HFFc6 (cell line): ENCODE data around the gene CCDC197. TPM values are rescaled to one million over a fixed set of nuclear protein-coding genes. Genes with fewer than 3 reads are reported as not detected.
A peak's percentile ranks its signal among the peaks of the same experiment; 100 is the strongest.

Source experiments
- DNase-seq: peaks from one replicate; pipeline ENCODE4 v3.0.0-alpha.2; 2018
- H3K27ac Mint-ChIP-seq: 2 replicates; pipeline ENCODE4 v1.8.0; 2020; ENCODE audit warnings: mild to moderate bottlenecking, mixed read lengths
- H3K27me3 Mint-ChIP-seq: 2 replicates; pipeline ENCODE4 v1.8.0; 2021; ENCODE audit warnings: mild to moderate bottlenecking, moderate library complexity, mixed read lengths; ENCODE audit not compliant: insufficient read depth
- H3K36me3 Mint-ChIP-seq: 2 replicates; pipeline ENCODE4 v1.8.0; 2021; ENCODE audit warnings: low read depth, mixed read lengths
- H3K4me1 Mint-ChIP-seq: 2 replicates; pipeline ENCODE4 v1.8.0; 2020; ENCODE audit warnings: low read depth, mixed read lengths
- H3K4me3 Mint-ChIP-seq: 2 replicates; pipeline ENCODE4 v1.8.0; 2020; ENCODE audit warnings: mild to moderate bottlenecking, moderate library complexity, mixed read lengths
- H3K9me3 Mint-ChIP-seq: 2 replicates; pipeline ENCODE4 v1.8.0; 2020; ENCODE audit warnings: mild to moderate bottlenecking, mixed read lengths
- CTCF ChIP-seq: fragments of 200-600 bp; sonication (generic); IDR thresholded peaks from 2 replicates; pipeline ENCODE4 v1.5.0; 2021; ENCODE audit warnings: antibody characterized with exemption, mild to moderate bottlenecking
- total RNA-seq, 6 experiments: library from RNA; stranded (reverse); fragmentation: NEBNext Ultra II Directional; extraction: Animal tissue kit (Norgen Biotek cat#: 25700); gene quantifications; 2 replicates in 1 of 6; 3 replicates in 5 of 6; pipeline ENCODE4 v1.2.3, GENCODE V29; 2021

Gene CCDC197
- total RNA-seq, 6 experiments from 2014 or later: not detected

- Mint-ChIP-seq H3K27ac (no peak within 1 kb of the TSS), H3K4me1 (peaks cover 21% of the 10 kb centered on the region), H3K27me3 (peaks cover 12% of the 10 kb centered on the region), H3K9me3 (no peaks in the 10 kb centered on the region), H3K36me3 (no peaks in the 10 kb centered on the region), H3K4me3 (peak within 1 kb of the TSS; percentile 1; the same call in 1 of the 2 replicates)
- no peak for TF ChIP-seq CTCF
- DNase-seq: no peak
Observed at GRCh38 chr14:93976477-93977057, 20.5 kb upstream of the CCDC197 start, which contains the start of gene ASB2. Gene ASB2, minus strand, starts transcription at chr14:93976570. Its CDS starts 12,031 bp downstream, at chr14:93964539.

GRCh38 chr14:93977171-93977570 is 19.9 kb upstream of the CCDC197 start:
- DNase-seq: no peak
- peaks cover 12% of the 10 kb centered on the region for H3K27me3 Mint-ChIP-seq
- peaks cover 21% of the 10 kb centered on the region for H3K4me1 Mint-ChIP-seq
- H3K27ac Mint-ChIP-seq: no peak overlapping the region
- no peak for TF ChIP-seq CTCF
- H3K9me3 Mint-ChIP-seq: no peaks in the 10 kb centered on the region
- H3K36me3 Mint-ChIP-seq: no peaks in the 10 kb centered on the region
- H3K4me3 Mint-ChIP-seq: no peak overlapping the region

- Mint-ChIP-seq H3K36me3 (no peaks in the 10 kb centered on the region), H3K27me3 (peaks cover 10% of the 10 kb centered on the region), H3K9me3 (no peaks in the 10 kb centered on the region), H3K4me3 (no peak overlapping the region), H3K27ac (no peak overlapping the region), H3K4me1 (peaks cover 21% of the 10 kb centered on the region)
- TF ChIP-seq CTCF: no peak
- DNase-seq: no peak
Observed at GRCh38 chr14:93977790-93978581, 19.1 kb upstream of the CCDC197 start.

GRCh38 chr14:93978735-93979134 is 18.4 kb upstream of the CCDC197 start:
- Mint-ChIP-seq H3K27me3 (peaks cover 10% of the 10 kb centered on the region), H3K9me3 (no peaks in the 10 kb centered on the region), H3K36me3 (no peaks in the 10 kb centered on the region), H3K4me1 (peaks cover 22% of the 10 kb centered on the region), H3K4me3 (no peak overlapping the region), H3K27ac (no peak overlapping the region)
- DNase-seq: no peak
- no peak for TF ChIP-seq CTCF

- Mint-ChIP-seq H3K4me1 (peaks cover 39% of the 10 kb centered on the region), H3K4me3 (no peak overlapping the region), H3K27ac (peak overlapping the region; percentile 26; the same call in 1 of the 2 replicates), H3K36me3 (no peaks in the 10 kb centered on the region), H3K9me3 (no peaks in the 10 kb centered on the region), H3K27me3 (peaks cover 9% of the 10 kb centered on the region)
- DNase-seq: no peak
- TF ChIP-seq CTCF: no peak
Observed at GRCh38 chr14:93980456-93981201, 16.5 kb upstream of the CCDC197 start.
